ENCODE measurements around the gene POU2F1.
"Not testable (repeated sequence)": the region's sequence is repeated elsewhere in the genome, so short reads cannot be mapped to it uniquely, and the experiment has no call there.

The POU2F1 gene

GRCh38 chr1:167205306-167206050, 15.2 kb upstream of the POU2F1 start:
- H3K4me1 ChIP-seq (ENCODE audit: insufficient read depth, low read length): peaks cover 11% of the 10 kb centered on the region; the same call in 1 of the 2 replicates
- H3K4me3 ChIP-seq (ENCODE audit: low read length); H3K27me3 ChIP-seq (ENCODE audit: insufficient read depth, low read length); H3K9ac ChIP-seq (ENCODE audit: low read depth, low read length); H3K9me3 ChIP-seq (ENCODE audit: insufficient read depth, low read depth, low read length); H3K27ac ChIP-seq (ENCODE audit: low read depth, low read length); H3K36me3 ChIP-seq (ENCODE audit: insufficient read depth, low read length): not testable (repeated sequence)
- WGBS: 96% methylated on average over 5 of the region's 6 CpGs

GRCh38 chr1:167206166-167206835, 14.4 kb upstream of the POU2F1 start:
- 57% methylated on average over 3 of the region's 3 CpGs for WGBS
- H3K9me3 ChIP-seq (ENCODE audit: insufficient read depth, low read depth, low read length): peaks cover 7% of the 10 kb centered on the region; the same call in 1 of the 2 replicates
- H3K4me1 ChIP-seq (ENCODE audit: insufficient read depth, low read length): peaks cover 11% of the 10 kb centered on the region; the same call in 1 of the 2 replicates
- no peaks in the 10 kb centered on the region for H3K27me3 ChIP-seq (ENCODE audit: insufficient read depth, low read length)
- no peak overlapping the region for H3K27ac ChIP-seq (ENCODE audit: low read depth, low read length)
- H3K9ac ChIP-seq (ENCODE audit: low read depth, low read length): no peak overlapping the region
- no peaks in the 10 kb centered on the region for H3K36me3 ChIP-seq (ENCODE audit: insufficient read depth, low read length)
- H3K4me3 ChIP-seq (ENCODE audit: low read length): no peak overlapping the region

GRCh38 chr1:167207940-167208623, 12.6 kb upstream of the POU2F1 start:
- Histone ChIP-seq H3K27ac (ENCODE audit: low read depth, low read length) (no peak overlapping the region), H3K4me3 (ENCODE audit: low read length) (no peak overlapping the region), H3K9me3 (ENCODE audit: insufficient read depth, low read depth, low read length) (peaks cover 7% of the 10 kb centered on the region; the same call in 1 of the 2 replicates), H3K4me1 (ENCODE audit: insufficient read depth, low read length) (peaks cover 12% of the 10 kb centered on the region; the same call in 1 of the 2 replicates), H3K9ac (ENCODE audit: low read depth, low read length) (no peak overlapping the region), H3K27me3 (ENCODE audit: insufficient read depth, low read length) (no peaks in the 10 kb centered on the region), H3K36me3 (ENCODE audit: insufficient read depth, low read length) (no peaks in the 10 kb centered on the region)
- WGBS: 73% methylated on average over 5 of the region's 6 CpGs

- peaks cover 7% of the 10 kb centered on the region; the same call in 1 of the 2 replicates for H3K9me3 ChIP-seq (ENCODE audit: insufficient read depth, low read depth, low read length)
- no peak overlapping the region for H3K4me3 ChIP-seq (ENCODE audit: low read length)
- peaks cover 12% of the 10 kb centered on the region; the same call in 1 of the 2 replicates for H3K4me1 ChIP-seq (ENCODE audit: insufficient read depth, low read length)
- H3K9ac ChIP-seq (ENCODE audit: low read depth, low read length): no peak overlapping the region
- H3K36me3 ChIP-seq (ENCODE audit: insufficient read depth, low read length): no peaks in the 10 kb centered on the region
- H3K27me3 ChIP-seq (ENCODE audit: insufficient read depth, low read length): no peaks in the 10 kb centered on the region
- WGBS: 90% methylated on average over 1 of the region's 1 CpG
- no peak overlapping the region for H3K27ac ChIP-seq (ENCODE audit: low read depth, low read length)
These were observed 12.1 kb upstream of the POU2F1 start for GRCh38 chr1:167208624-167208976.

GRCh38 chr1:167209044-167209443, 11.6 kb upstream of the POU2F1 start:
- Histone ChIP-seq H3K36me3 (ENCODE audit: insufficient read depth, low read length) (no peaks in the 10 kb centered on the region), H3K4me3 (ENCODE audit: low read length) (no peak overlapping the region), H3K4me1 (ENCODE audit: insufficient read depth, low read length) (peaks cover 12% of the 10 kb centered on the region; the same call in 1 of the 2 replicates), H3K27me3 (ENCODE audit: insufficient read depth, low read length) (no peaks in the 10 kb centered on the region), H3K27ac (ENCODE audit: low read depth, low read length) (no peak overlapping the region), H3K9ac (ENCODE audit: low read depth, low read length) (no peak overlapping the region), H3K9me3 (ENCODE audit: insufficient read depth, low read depth, low read length) (peaks cover 7% of the 10 kb centered on the region; the same call in 1 of the 2 replicates)
- WGBS: 89% methylated on average over 1 of the region's 1 CpG

- Histone ChIP-seq H3K9ac (ENCODE audit: low read depth, low read length) (no peak overlapping the region), H3K4me3 (ENCODE audit: low read length) (no peak overlapping the region), H3K4me1 (ENCODE audit: insufficient read depth, low read length) (peaks cover 12% of the 10 kb centered on the region; the same call in 1 of the 2 replicates), H3K9me3 (ENCODE audit: insufficient read depth, low read depth, low read length) (peaks cover 5% of the 10 kb centered on the region; the same call in 1 of the 2 replicates), H3K27me3 (ENCODE audit: insufficient read depth, low read length) (no peaks in the 10 kb centered on the region), H3K27ac (ENCODE audit: low read depth, low read length) (no peak overlapping the region), H3K36me3 (ENCODE audit: insufficient read depth, low read length) (no peaks in the 10 kb centered on the region)
- 94% methylated on average over 15 of the region's 15 CpGs for WGBS
These were observed 9.6 kb upstream of the POU2F1 start for GRCh38 chr1:167210966-167211674.

- no peak overlapping the region for H3K9ac ChIP-seq (ENCODE audit: low read depth, low read length)
- no peak overlapping the region for H3K27ac ChIP-seq (ENCODE audit: low read depth, low read length)
- peaks cover 5% of the 10 kb centered on the region; the same call in 1 of the 2 replicates for H3K9me3 ChIP-seq (ENCODE audit: insufficient read depth, low read depth, low read length)
- H3K4me3 ChIP-seq (ENCODE audit: low read length): no peak overlapping the region
- H3K36me3 ChIP-seq (ENCODE audit: insufficient read depth, low read length): no peaks in the 10 kb centered on the region
- no peaks in the 10 kb centered on the region for H3K27me3 ChIP-seq (ENCODE audit: insufficient read depth, low read length)
- 0 out of 2 replicates have a peak, but pooled peaks cover 6% of the 10 kb centered on the region for H3K4me1 ChIP-seq (ENCODE audit: insufficient read depth, low read length)
These were observed 8.7 kb upstream of the POU2F1 start for GRCh38 chr1:167212025-167212424.

GRCh38 chr1:167216809-167217208, 3.9 kb upstream of the POU2F1 start:
- no peaks in the 10 kb centered on the region for H3K27me3 ChIP-seq (ENCODE audit: insufficient read depth, low read length)
- no peak overlapping the region for H3K9ac ChIP-seq (ENCODE audit: low read depth, low read length)
- H3K36me3 ChIP-seq (ENCODE audit: insufficient read depth, low read length): no peaks in the 10 kb centered on the region
- peaks cover 16% of the 10 kb centered on the region for H3K4me1 ChIP-seq (ENCODE audit: insufficient read depth, low read length)
- H3K27ac ChIP-seq (ENCODE audit: low read depth, low read length): no peak overlapping the region
- H3K9me3 ChIP-seq (ENCODE audit: insufficient read depth, low read depth, low read length): no peaks in the 10 kb centered on the region
- H3K4me3 ChIP-seq (ENCODE audit: low read length): no peak overlapping the region

GRCh38 chr1:167219194-167219593, 1.5 kb upstream of the POU2F1 start:
- H3K9ac ChIP-seq (ENCODE audit: low read depth, low read length): peak overlapping the region; percentile 99
- WGBS: 60% methylated on average over 5 of the region's 5 CpGs
- H3K27ac ChIP-seq (ENCODE audit: low read depth, low read length): peak overlapping the region; percentile 100

GRCh38 chr1:167219646-167220536, 795 bp upstream of the POU2F1 start:
- H3K27ac ChIP-seq (ENCODE audit: low read depth, low read length): peak overlapping the region; percentile 100
- no peaks in the 10 kb centered on the region for H3K36me3 ChIP-seq (ENCODE audit: insufficient read depth, low read length)
- H3K4me1 ChIP-seq (ENCODE audit: insufficient read depth, low read length): peaks cover 32% of the 10 kb centered on the region
- peak overlapping the region; percentile 79 for H3K4me3 ChIP-seq (ENCODE audit: low read length)
- 2% methylated on average over 55 of the region's 55 CpGs for WGBS
- no peaks in the 10 kb centered on the region for H3K9me3 ChIP-seq (ENCODE audit: insufficient read depth, low read depth, low read length)
- H3K27me3 ChIP-seq (ENCODE audit: insufficient read depth, low read length): no peaks in the 10 kb centered on the region
- H3K9ac ChIP-seq (ENCODE audit: low read depth, low read length): peak overlapping the region; percentile 99

More at GRCh38 chr1:167219194-167219593, 1.5 kb upstream of the POU2F1 start:
- Histone ChIP-seq H3K4me3 (ENCODE audit: low read length) (peak overlapping the region; percentile 79), H3K27me3 (ENCODE audit: insufficient read depth, low read length) (no peaks in the 10 kb centered on the region), H3K4me1 (ENCODE audit: insufficient read depth, low read length) (peaks cover 27% of the 10 kb centered on the region), H3K9me3 (ENCODE audit: insufficient read depth, low read depth, low read length) (no peaks in the 10 kb centered on the region), H3K36me3 (ENCODE audit: insufficient read depth, low read length) (no peaks in the 10 kb centered on the region)

All from HUES64 (cell line).